ENCODE measurements around the gene RAMP3.

Gene RAMP3

DNA sequence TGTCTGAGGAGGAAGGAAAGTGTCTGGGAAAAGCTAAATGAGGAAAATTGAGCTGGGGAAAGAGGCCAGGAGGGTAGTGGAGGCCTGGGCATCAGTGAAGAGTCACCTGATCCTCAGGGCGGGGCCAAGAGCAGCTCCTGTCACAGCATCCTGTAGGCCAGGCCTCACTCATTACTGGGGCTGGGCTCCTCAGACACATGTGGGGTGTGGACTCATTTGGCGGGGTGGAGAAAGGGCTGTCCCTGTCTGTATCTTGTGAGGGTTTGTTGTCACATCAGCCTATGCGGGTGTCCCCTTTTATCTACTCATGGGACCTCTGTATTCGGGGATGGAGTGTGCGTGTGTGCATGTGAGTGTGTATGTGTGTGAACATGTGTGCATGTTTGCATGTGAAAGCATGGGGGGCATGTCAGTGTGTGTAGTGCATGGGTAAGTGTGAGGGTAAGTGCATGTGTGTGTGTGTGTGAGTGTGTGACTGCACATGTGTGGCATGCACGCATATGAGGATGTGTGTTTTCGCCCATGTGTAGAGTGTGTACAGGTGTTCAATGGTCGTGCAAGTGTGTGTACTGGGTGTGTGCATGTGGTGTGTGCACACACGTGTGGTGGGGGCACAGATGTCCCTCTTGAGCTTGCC, 67.8 kb downstream of the RAMP3 start:
- DNase-seq, result no peak

DNA sequence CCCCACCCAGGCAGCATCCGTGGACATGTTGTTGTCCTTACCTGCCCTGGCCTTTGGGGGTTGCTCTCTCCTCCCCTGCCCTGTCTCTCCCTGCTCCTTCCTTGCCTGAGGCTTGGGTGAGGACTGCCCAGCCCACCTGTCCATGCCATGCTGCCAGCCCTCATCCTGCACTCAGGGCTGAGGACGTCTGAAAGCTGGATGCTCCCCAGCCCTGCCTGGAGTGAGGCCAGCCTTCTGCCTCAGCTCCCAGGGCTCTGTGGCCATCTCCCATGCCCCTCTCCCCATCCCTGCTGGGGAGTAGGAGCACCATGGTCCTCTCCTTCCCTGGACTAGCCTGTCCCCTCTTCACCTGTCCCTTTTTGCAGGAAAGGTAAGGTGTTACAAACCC, 68.4 kb downstream of the RAMP3 start:
- no peak for DNase-seq

DNA sequence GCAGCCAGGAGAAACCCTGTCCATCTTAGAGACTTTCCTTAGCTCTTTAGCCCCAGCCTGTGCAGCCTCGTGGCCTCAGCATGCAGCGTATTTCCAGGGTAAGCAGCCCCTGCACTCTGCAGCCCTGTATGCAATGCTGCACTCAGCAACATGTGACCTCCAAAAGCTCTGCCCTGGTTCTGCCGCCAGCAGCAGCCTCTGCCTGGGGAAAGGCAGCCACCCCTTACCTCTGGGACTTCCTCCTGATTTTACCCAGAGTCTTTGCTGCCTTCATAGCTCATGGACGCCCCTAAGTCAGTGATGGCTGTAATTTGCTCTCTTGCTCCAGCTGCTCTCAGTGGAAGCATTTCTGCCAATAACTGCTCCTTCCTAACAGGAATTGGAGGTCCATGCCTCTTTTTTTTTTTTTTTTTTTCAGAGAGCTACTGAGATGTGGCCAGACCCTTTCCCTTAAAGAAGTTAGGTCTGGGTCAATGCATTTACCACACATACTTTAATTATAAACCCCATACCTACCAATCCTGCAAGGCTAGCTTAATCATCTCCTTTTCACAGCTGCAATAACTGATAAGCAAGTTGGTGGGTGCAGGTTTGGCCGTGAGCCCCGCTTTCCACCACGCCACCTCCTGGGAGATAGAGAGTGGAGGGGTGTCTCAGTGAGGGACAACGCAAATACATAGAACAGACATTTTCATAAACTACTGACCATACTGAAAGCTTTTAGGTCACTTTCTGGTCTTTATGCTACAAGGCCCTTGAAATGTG, 71.7 kb downstream of the RAMP3 start:
- DNase-seq, result no peak

GRCh38 chr7:45230083-45230482, 72.5 kb downstream of the RAMP3 start:
- no peak for DNase-seq

- no peak for DNase-seq
Measured at GRCh38 chr7:45230611-45231165, 73.1 kb downstream of the RAMP3 start.

- no peak for DNase-seq
Measured at GRCh38 chr7:45233249-45233775, 75.7 kb downstream of the RAMP3 start.

Data from activated T-cell treated with anti-CD3 and anti-CD28 coated beads, Interleukin-2, amount 50 U/mL, for 48 hours (primary cell).